GM11168 (cell line): ENCODE data around the gene RCC1.
"Not testable (repeated sequence)": the region's sequence is repeated elsewhere in the genome, so short reads cannot be mapped to it uniquely, and the experiment has no call there.

Experiments
- in situ Hi-C: fragments of 300-500 bp; cut with MboI; formaldehyde crosslinking; loops from one replicate; pipeline ENCODE4 v1.12.0; 2022; ENCODE audit warnings: low sequenced_read_pairs; ENCODE audit not compliant: unreplicated experiment

RCC1 gene

GRCh38 chr1:28510273-28510969, 4.6 kb downstream of the RCC1 start:
- in situ Hi-C loops, result loop anchor here (10.0 kb wide), 1 partner anchor 354 kb away; no protein-coding TSS in a partner anchor

- in situ Hi-C loops, result loop anchor here (10.0 kb wide), 1 partner anchor 354 kb away; no protein-coding TSS in a partner anchor
Measured at GRCh38 chr1:28510970-28511440, 5.2 kb downstream of the RCC1 start.

GRCh38 chr1:28512058-28512611, 6.3 kb downstream of the RCC1 start:
- in situ Hi-C loops, result loop anchor here (10.0 kb wide), 1 partner anchor 353 kb away; no protein-coding TSS in a partner anchor

- in situ Hi-C loops, result loop anchor here (10.0 kb wide), 1 partner anchor 350 kb away; no protein-coding TSS in a partner anchor
Measured at GRCh38 chr1:28514445-28514933, 8.6 kb downstream of the RCC1 start.

- in situ Hi-C loops, result loop anchor here (10.0 kb wide), 1 partner anchor 348 kb away; no protein-coding TSS in a partner anchor
Measured at GRCh38 chr1:28516518-28516956, 10.7 kb downstream of the RCC1 start.

- in situ Hi-C loops, result loop anchor here (10.0 kb wide), 1 partner anchor 347 kb away; no protein-coding TSS in a partner anchor
Measured at GRCh38 chr1:28517649-28517999, 11.8 kb downstream of the RCC1 start.

GRCh38 chr1:28518000-28518744, 12.3 kb downstream of the RCC1 start:
- in situ Hi-C loops, result loop anchor here (10.0 kb wide), 1 partner anchor 347 kb away; no protein-coding TSS in a partner anchor

GRCh38 chr1:28518745-28519341, 13.0 kb downstream of the RCC1 start:
- in situ Hi-C loops, result loop anchor here (10.0 kb wide), 1 partner anchor 346 kb away; no protein-coding TSS in a partner anchor

GRCh38 chr1:28519946-28520725, 14.3 kb downstream of the RCC1 start:
- in situ Hi-C loops, result loop anchor here (10.0 kb wide), 1 partner anchor 345 kb away; no protein-coding TSS in a partner anchor

GRCh38 chr1:28520796-28521195, 15.0 kb downstream of the RCC1 start:
- in situ Hi-C loops, result not testable (repeated sequence)

- in situ Hi-C loops, result no loop called here
Measured at GRCh38 chr1:28521502-28522164, 15.8 kb downstream of the RCC1 start.

- in situ Hi-C loops, result not testable (repeated sequence)
Measured at GRCh38 chr1:28522537-28522936, 16.7 kb downstream of the RCC1 start.

GRCh38 chr1:28525002-28525642, 19.3 kb downstream of the RCC1 start:
- in situ Hi-C loops, result not testable (repeated sequence)

- in situ Hi-C loops, result no loop called here
Measured at GRCh38 chr1:28526886-28527285, 21.0 kb downstream of the RCC1 start.

- in situ Hi-C loops, result no loop called here
Measured at GRCh38 chr1:28530456-28530855, 24.6 kb downstream of the RCC1 start.

GRCh38 chr1:28534671-28535070, 28.8 kb downstream of the RCC1 start:
- in situ Hi-C loops, result no loop called here

GRCh38 chr1:28535180-28535579, 29.3 kb downstream of the RCC1 start:
- in situ Hi-C loops, result no loop called here

GRCh38 chr1:28537457-28538199, 31.8 kb downstream of the RCC1 start:
- in situ Hi-C loops, result no loop called here
